ENCODE measurements around the gene SPATA3.

The SPATA3 gene

GRCh38 chr2:230954746-230955145 is 41.2 kb upstream of the SPATA3 start:
- Histone ChIP-seq H3K4me2 (ENCODE audit: low read depth, low read length, poor library complexity, severe bottlenecking) (no peak overlapping the region), H3K27me3 (ENCODE audit: low read length) (no peaks in the 10 kb centered on the region)

GRCh38 chr2:230955163-230955737 is 40.7 kb upstream of the SPATA3 start:
- H3K27me3 ChIP-seq (ENCODE audit: low read length) = no peaks in the 10 kb centered on the region
- H4K20me1 ChIP-seq (ENCODE audit: low read depth, low read length) = no peaks in the 10 kb centered on the region
- no peaks in the 10 kb centered on the region for H3K9me3 ChIP-seq (ENCODE audit: insufficient read depth, low read length)
- H2AFZ ChIP-seq (ENCODE audit: low read depth, low read length, severe bottlenecking) = no peak overlapping the region
- H3K36me3 ChIP-seq (ENCODE audit: low read length) = no peaks in the 10 kb centered on the region
- H3K4me2 ChIP-seq (ENCODE audit: low read depth, low read length, poor library complexity, severe bottlenecking) = no peak overlapping the region
- H3K9me2 ChIP-seq (replicated peaks; ENCODE audit: insufficient read depth, low read length) = no peaks in the 10 kb centered on the region
- no peaks in the 10 kb centered on the region for H3F3A ChIP-seq (ENCODE audit: insufficient read depth)
- H3K9ac ChIP-seq (ENCODE audit: low read length) = no peak overlapping the region
- H3K79me2 ChIP-seq (ENCODE audit: insufficient read depth, low read length) = no peaks in the 10 kb centered on the region
- H3K4me3 ChIP-seq (ENCODE audit: insufficient read depth, low read length, poor library complexity, severe bottlenecking) = no peak overlapping the region
- TF ChIP-seq EZH2phosphoT487 (conservative IDR thresholded peaks at IDR 0.05; ENCODE audit: low read length) (no peak), CTCF (IDR thresholded peaks at IDR 0.05; ENCODE audit: insufficient read depth, low read length, poor library complexity, severe bottlenecking) (no peak)
- H3K27ac ChIP-seq (ENCODE audit: low read depth, low read length) = no peak overlapping the region

More at GRCh38 chr2:230954746-230955145, 41.2 kb upstream of the SPATA3 start:
- no peaks in the 10 kb centered on the region for H3K79me2 ChIP-seq (ENCODE audit: insufficient read depth, low read length)
- no peak overlapping the region for H3K4me3 ChIP-seq (ENCODE audit: insufficient read depth, low read length, poor library complexity, severe bottlenecking)
- H3F3A ChIP-seq (ENCODE audit: insufficient read depth) = no peaks in the 10 kb centered on the region
- H3K9ac ChIP-seq (ENCODE audit: low read length) = no peak overlapping the region
- no peak overlapping the region for H2AFZ ChIP-seq (ENCODE audit: low read depth, low read length, severe bottlenecking)
- H3K36me3 ChIP-seq (ENCODE audit: low read length) = no peaks in the 10 kb centered on the region
- H4K20me1 ChIP-seq (ENCODE audit: low read depth, low read length) = no peaks in the 10 kb centered on the region
- H3K9me2 ChIP-seq (replicated peaks; ENCODE audit: insufficient read depth, low read length) = no peaks in the 10 kb centered on the region
- no peak overlapping the region for H3K27ac ChIP-seq (ENCODE audit: low read depth, low read length)
- H3K9me3 ChIP-seq (ENCODE audit: insufficient read depth, low read length) = no peaks in the 10 kb centered on the region
- no peak for TF ChIP-seq EZH2phosphoT487 (conservative IDR thresholded peaks at IDR 0.05; ENCODE audit: low read length)
- no peak for TF ChIP-seq CTCF (IDR thresholded peaks at IDR 0.05; ENCODE audit: insufficient read depth, low read length, poor library complexity, severe bottlenecking)

- no peak overlapping the region for H3K27ac ChIP-seq (ENCODE audit: low read depth, low read length)
- no peaks in the 10 kb centered on the region for H4K20me1 ChIP-seq (ENCODE audit: low read depth, low read length)
- no peaks in the 10 kb centered on the region for H3K36me3 ChIP-seq (ENCODE audit: low read length)
- H3F3A ChIP-seq (ENCODE audit: insufficient read depth) = no peaks in the 10 kb centered on the region
- H3K9me3 ChIP-seq (ENCODE audit: insufficient read depth, low read length) = no peaks in the 10 kb centered on the region
- H3K4me2 ChIP-seq (ENCODE audit: low read depth, low read length, poor library complexity, severe bottlenecking) = peak overlapping the region; percentile 33
- no peak overlapping the region for H3K9ac ChIP-seq (ENCODE audit: low read length)
- no peaks in the 10 kb centered on the region for H3K9me2 ChIP-seq (replicated peaks; ENCODE audit: insufficient read depth, low read length)
- no peaks in the 10 kb centered on the region for H3K27me3 ChIP-seq (ENCODE audit: low read length)
- no peak overlapping the region for H3K4me3 ChIP-seq (ENCODE audit: insufficient read depth, low read length, poor library complexity, severe bottlenecking)
- H3K79me2 ChIP-seq (ENCODE audit: insufficient read depth, low read length) = no peaks in the 10 kb centered on the region
- peak overlapping the region; percentile 37 for H2AFZ ChIP-seq (ENCODE audit: low read depth, low read length, severe bottlenecking)
- TF ChIP-seq CTCF (IDR thresholded peaks at IDR 0.05; ENCODE audit: insufficient read depth, low read length, poor library complexity, severe bottlenecking) (no peak), EZH2phosphoT487 (conservative IDR thresholded peaks at IDR 0.05; ENCODE audit: low read length) (peak; percentile 79; the same call in 1 of the 2 replicates)
Observed at GRCh38 chr2:230956827-230957755, 38.8 kb upstream of the SPATA3 start.

Data from SU-DHL-6 (cell line).